IPS DF 19.7 (cell line): ENCODE data around the gene COL19A1.

Experiments used
- DNase-seq: peaks from one replicate; pipeline ENCODE4 v3.0.0-alpha.2; 2013; ENCODE audit warnings: low read depth, low spot score

The COL19A1 gene

DNA sequence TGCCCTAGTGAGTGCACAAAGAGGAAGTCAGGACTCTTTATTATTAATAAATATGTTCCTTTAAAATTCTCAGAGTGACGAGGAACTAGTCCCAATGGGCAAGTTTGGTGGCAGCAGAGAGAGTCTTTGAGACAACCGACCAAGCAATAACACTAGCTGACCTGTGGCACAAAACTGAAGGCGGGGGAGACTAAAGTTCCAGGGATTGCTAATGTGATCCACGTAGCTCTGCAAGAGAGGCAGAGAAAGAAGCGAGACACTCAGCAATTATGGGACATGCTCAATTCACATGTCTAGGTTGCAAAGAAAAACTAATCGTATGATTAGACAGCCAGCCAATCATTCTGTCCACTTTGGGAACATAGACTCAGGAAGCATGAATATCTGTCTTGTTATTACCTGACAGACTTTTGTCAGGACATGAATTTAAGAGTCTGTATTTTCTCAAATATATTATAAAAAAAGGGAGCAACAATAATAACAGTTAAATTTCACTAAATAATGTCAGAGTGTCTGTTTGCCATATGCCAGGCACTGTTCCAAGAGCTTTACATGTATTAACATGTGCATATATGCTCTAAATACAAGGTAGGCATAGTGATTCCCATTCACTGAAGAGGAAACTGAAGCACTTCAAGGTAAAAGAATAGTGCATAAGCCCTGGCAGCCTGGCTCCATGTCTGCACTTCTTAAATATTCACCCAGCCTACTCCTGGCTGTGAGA lies 355.5 kb downstream of the COL19A1 start:
- DNase-seq, result no peak

DNA sequence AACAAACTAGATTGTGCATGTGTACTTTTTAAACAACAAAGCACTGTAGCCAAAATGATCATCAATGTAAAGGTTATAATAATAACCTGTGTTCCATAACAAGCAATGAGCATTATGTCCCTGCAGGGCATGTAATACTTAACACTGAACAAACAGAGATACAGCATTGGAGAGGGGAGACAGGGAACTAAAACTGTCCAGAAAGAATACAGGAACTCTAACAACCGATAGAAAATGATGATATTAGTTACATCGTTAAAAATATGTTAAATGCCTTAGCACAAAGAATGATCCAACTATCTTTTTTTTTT lies 356.0 kb downstream of the COL19A1 start:
- DNase-seq, result no peak

GRCh38 chr6:70225055-70225454 lies 358.7 kb downstream of the COL19A1 start:
- no peak for DNase-seq

GRCh38 chr6:70231311-70231710 lies 365.0 kb downstream of the COL19A1 start:
- DNase-seq, result no peak

- DNase-seq, result no peak
Observed at GRCh38 chr6:70234561-70235236, 368.3 kb downstream of the COL19A1 start.

GRCh38 chr6:70236343-70236742 lies 370.0 kb downstream of the COL19A1 start:
- DNase-seq, result no peak

DNA sequence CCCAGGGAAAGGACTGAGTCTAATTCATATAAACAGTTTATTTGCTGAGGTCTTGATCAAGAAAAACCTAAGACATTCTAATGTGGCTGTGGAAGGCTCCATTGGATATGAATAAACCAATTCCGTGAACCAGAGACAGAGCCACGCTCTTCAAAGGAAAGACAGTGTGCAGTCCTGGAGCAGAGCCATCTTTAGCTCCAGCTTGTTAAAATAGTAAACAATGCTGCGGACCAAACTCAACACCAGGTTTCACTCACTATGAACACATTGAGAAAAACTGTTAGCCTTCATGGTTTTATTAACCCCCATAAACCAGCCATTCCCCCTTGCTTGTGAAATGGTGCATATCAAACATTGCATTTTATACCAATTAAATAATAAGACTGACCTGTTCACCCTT lies 374.7 kb downstream of the COL19A1 start:
- no peak for DNase-seq

DNA sequence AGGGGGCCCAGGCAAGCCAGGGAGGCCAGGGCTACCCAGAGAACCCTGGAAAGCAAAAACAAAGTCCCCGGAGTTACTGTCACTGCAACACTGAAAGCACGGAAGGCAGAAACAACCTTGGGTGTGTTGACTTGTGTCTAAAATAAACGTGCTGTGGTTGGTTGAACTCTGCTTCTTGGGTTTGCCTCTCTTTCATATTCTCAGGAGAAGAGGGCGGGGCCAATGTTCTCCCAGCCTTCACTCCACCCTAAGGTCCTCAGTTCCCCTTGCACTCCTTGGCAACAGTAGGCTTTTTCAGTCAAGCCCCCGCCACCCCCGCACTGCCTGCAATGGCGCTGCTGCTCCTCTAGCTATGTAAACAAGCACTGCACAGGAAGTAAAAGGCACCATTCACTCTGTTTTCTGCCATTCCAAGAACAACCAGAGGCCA lies 375.6 kb downstream of the COL19A1 start:
- DNase-seq, result no peak

DNA sequence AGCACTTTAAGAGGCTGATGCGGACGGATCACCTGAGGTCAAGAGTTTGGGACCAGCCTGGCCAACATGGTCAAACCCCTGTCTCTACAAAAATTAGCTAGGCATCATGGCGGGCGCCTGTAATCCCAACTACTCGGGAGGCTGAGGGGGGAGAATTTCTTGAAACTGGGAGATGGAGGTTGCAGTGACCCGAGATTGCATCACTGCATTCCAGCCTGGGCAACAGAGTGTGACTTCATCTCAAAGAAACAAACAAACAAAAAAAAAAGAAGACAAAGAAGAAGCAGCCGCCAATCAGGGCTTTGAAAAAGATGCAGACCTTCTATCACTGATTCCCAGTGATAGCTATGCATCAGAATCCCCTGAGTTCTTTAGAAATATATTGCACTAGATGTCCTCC lies 379.8 kb downstream of the COL19A1 start:
- no peak for DNase-seq

DNA sequence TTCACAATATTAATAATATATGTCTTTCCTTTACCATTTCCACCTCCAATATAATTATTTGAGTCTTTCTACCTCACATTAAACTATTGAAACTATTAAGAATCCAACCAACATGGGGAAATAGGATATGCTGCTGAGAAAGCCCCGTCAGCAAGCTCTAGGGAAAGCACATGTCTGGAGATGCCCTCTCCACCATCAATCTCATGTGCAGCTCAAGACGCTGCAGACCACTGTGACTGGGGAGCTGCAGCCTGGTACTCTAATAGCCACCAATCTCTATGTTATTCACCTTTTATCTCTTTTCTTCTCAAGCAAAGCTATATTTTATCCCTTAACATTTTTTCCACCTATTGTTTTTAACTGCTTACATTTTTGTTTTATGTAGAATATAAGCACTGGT lies 386.2 kb downstream of the COL19A1 start:
- no peak for DNase-seq

GRCh38 chr6:70253923-70254322 lies 387.6 kb downstream of the COL19A1 start:
- DNase-seq, result no peak

GRCh38 chr6:70254784-70255183 lies 388.4 kb downstream of the COL19A1 start:
- no peak for DNase-seq

GRCh38 chr6:70257768-70258273 lies 391.5 kb downstream of the COL19A1 start:
- no peak for DNase-seq

- DNase-seq, result no peak
Observed at GRCh38 chr6:70258483-70258882, 392.1 kb downstream of the COL19A1 start.
